ENCODE measurements around the gene INTS11. TPM values are rescaled to one million over a fixed set of nuclear protein-coding genes. Genes with fewer than 3 reads are reported as not detected.
A peak's percentile ranks its signal among the peaks of the same experiment; 100 is the strongest.

Gene INTS11
- total and polyA plus RNA-seq, 2 of the 13 experiments (the other 11 are each of a cell fraction or from before 2014, with no cell fraction given) = 52.8 to 94.8 TPM

GRCh38 chr1:1273512-1274298, 50.8 kb downstream of the INTS11 start, which contains the start of gene UBE2J2 (continued):
- TF ChIP-seq ETV5 (CRISPR knock-in tag; IDR thresholded peaks at IDR 0.05; ENCODE audit: borderline replicate concordance) (peak; percentile 18; the same call in 1 of the 2 replicates), ZFX (CRISPR knock-in tag; IDR thresholded peaks at IDR 0.05; ENCODE audit: low read depth) (peak; percentile 97), ZNF773 (CRISPR knock-in tag; IDR thresholded peaks at IDR 0.05; ENCODE audit: borderline replicate concordance) (no peak), ZNF746 (CRISPR knock-in tag; IDR thresholded peaks at IDR 0.05) (peak; percentile 25; the same call in 1 of the 2 replicates), EP300 (IDR thresholded peaks at IDR 0.05; ENCODE audit: low read depth in 2 of 2, low read length in 2 of 2) (0 out of 4 replicates have a peak, but pooled peaks of 1 of the 2 experiments have one; percentile 17), EP300 (CRISPR knock-in tag; IDR thresholded peaks at IDR 0.05; ENCODE audit: borderline replicate concordance) (no peak), TFDP1 (CRISPR knock-in tag; IDR thresholded peaks at IDR 0.05; ENCODE audit: borderline replicate concordance) (peak; percentile 72; the same call in 1 of the 2 replicates), ARID5B (CRISPR knock-in tag; IDR thresholded peaks at IDR 0.05) (0 out of 2 replicates have a peak, but pooled peaks have one; percentile 17), PAXIP1 (CRISPR knock-in tag; conservative IDR thresholded peaks at IDR 0.05) (peak; percentile 25), MIER3 (CRISPR knock-in tag; IDR thresholded peaks at IDR 0.05; ENCODE audit: borderline replicate concordance) (0 out of 2 replicates have a peak, but pooled peaks have one; percentile 27), MEIS1 (CRISPR knock-in tag; IDR thresholded peaks at IDR 0.05; ENCODE audit: borderline replicate concordance) (peak; percentile 63), SMYD3 (CRISPR knock-in tag; IDR thresholded peaks at IDR 0.05) (0 out of 2 replicates have a peak, but pooled peaks have one; percentile 43), SP2 (CRISPR knock-in tag; IDR thresholded peaks at IDR 0.05) (peak; percentile 78), IRX3 (CRISPR knock-in tag; IDR thresholded peaks at IDR 0.05; ENCODE audit: borderline replicate concordance, low read depth) (peak; percentile 64; the same call in 1 of the 2 replicates), SNAI1 (CRISPR knock-in tag; IDR thresholded peaks at IDR 0.05; ENCODE audit: borderline replicate concordance) (no peak)
